PFSK-1 (cell line): ENCODE measurements around the gene CCR3.

Experiments
- POLR2AphosphoS5 ChIP-seq: IDR thresholded peaks from 2 replicates; pipeline ENCODE4 v1.6.1; 2012; ENCODE audit warnings: low read depth, mild to moderate bottlenecking, control low read depth, low read length, moderate library complexity
- REST ChIP-seq, 2 experiments: IDR thresholded peaks; 2 replicates each; pipeline versions ENCODE4 v1.6.1 to v1.8.0; 2011 to 2012; ENCODE audit warnings: low read depth in 2 of 2, low read length in 2 of 2, control low read depth in 1 of 2, inconsistent platforms in 1 of 2, mild to moderate bottlenecking in 1 of 2, moderate library complexity in 1 of 2; ENCODE audit not compliant: insufficient read depth in 1 of 2
- SIN3A ChIP-seq: IDR thresholded peaks from 2 replicates; pipeline ENCODE4 v1.6.1; 2012; ENCODE audit warnings: mild to moderate bottlenecking, low read length, moderate library complexity, borderline replicate concordance; ENCODE audit not compliant: insufficient read depth

- TF ChIP-seq REST (IDR thresholded peaks at IDR 0.05; ENCODE audit: insufficient read depth in 1 of 2, low read depth in 2 of 2, low read length in 2 of 2) (no peak), POLR2AphosphoS5 (no peak), SIN3A (no peak)
Measured at GRCh38 chr3:46270474-46270873, 28.2 kb downstream of the CCR3 start.
